Astrocyte of the spinal cord (primary cell): ENCODE data around the gene PLA2G4F.

ENCODE experiments used
- DNase-seq: peaks from one replicate; pipeline ENCODE4 v3.0.0; 2011; ENCODE audit warnings: low read depth, low spot score
- H3K4me3 ChIP-seq: 2 replicates; pipeline ENCODE4 v1.5.1; 2011; ENCODE audit warnings: low read depth, mild to moderate bottlenecking, low read length, moderate library complexity
- CTCF ChIP-seq: IDR thresholded peaks from 2 replicates; pipeline ENCODE4 v1.5.1; 2012; ENCODE audit warnings: low read depth, mild to moderate bottlenecking, low read length, inconsistent platforms
- in situ Hi-C: cut with HindIII; loops from 2 replicates; pipeline ENCODE4 v1.10.0; 2017; ENCODE audit warnings: low sequenced_read_pairs

The PLA2G4F gene

GRCh38 chr15:42154212-42154941 lies 2.1 kb downstream of the PLA2G4F start:
- in situ Hi-C loops: no loop called here
- H3K4me3 ChIP-seq: no peak overlapping the region
- no peak for DNase-seq
- no peak for TF ChIP-seq CTCF

GRCh38 chr15:42153874-42154211 lies 2.6 kb downstream of the PLA2G4F start:
- no peak overlapping the region for H3K4me3 ChIP-seq
- TF ChIP-seq CTCF: no peak
- DNase-seq: no peak
- in situ Hi-C loops: no loop called here

- no peak for DNase-seq
- TF ChIP-seq CTCF: no peak
- in situ Hi-C loops: no loop called here
- no peak overlapping the region for H3K4me3 ChIP-seq
Observed at GRCh38 chr15:42152921-42153698, 3.3 kb downstream of the PLA2G4F start.

- DNase-seq: no peak
- H3K4me3 ChIP-seq: no peak overlapping the region
- in situ Hi-C loops: no loop called here
- no peak for TF ChIP-seq CTCF
Observed at GRCh38 chr15:42152196-42152920, 4.1 kb downstream of the PLA2G4F start.

GRCh38 chr15:42151736-42152135 lies 4.7 kb downstream of the PLA2G4F start:
- in situ Hi-C loops: no loop called here
- no peak overlapping the region for H3K4me3 ChIP-seq
- no peak for TF ChIP-seq CTCF
- DNase-seq: no peak

- TF ChIP-seq CTCF: no peak
- in situ Hi-C loops: no loop called here
- no peak overlapping the region for H3K4me3 ChIP-seq
- DNase-seq: no peak
Observed at GRCh38 chr15:42151141-42151561, 5.3 kb downstream of the PLA2G4F start.
